Activated CD4-positive, alpha-beta T cell treated with anti-CD3 and anti-CD28 coated beads, Interleukin-2, amount 10 ng/mL, durations not matched to agents 7 days and 5 days (primary cell): ENCODE results near the gene BGN. TPM values are rescaled to one million over a fixed set of nuclear protein-coding genes. Genes with fewer than 3 reads are reported as not detected.

Experiments
- CTCF ChIA-PET: fragments of 350-600 bp; sonication (Branson Sonifier 250); formaldehyde crosslinking; loops from one replicate; lab custom pipeline; 2021; ENCODE audit warnings: antibody characterized with exemption; lab: Charles Lee
- POLR2A ChIA-PET: fragments of 350-600 bp; sonication (Branson Sonifier 250); formaldehyde crosslinking; loops from one replicate; lab custom pipeline; 2021; ENCODE audit warnings: antibody characterized with exemption; lab: Charles Lee
- DNase-seq: peaks from one replicate; pipeline ENCODE4 v3.0.0-alpha.2; 2020
- H3K27ac Mint-ChIP-seq: one replicate; pipeline ENCODE4 v1.8.0; 2021; ENCODE audit warnings: mild to moderate bottlenecking, moderate library complexity, mixed read lengths
- H3K27me3 Mint-ChIP-seq: one replicate; pipeline ENCODE4 v1.8.0; 2021; ENCODE audit warnings: mixed read lengths
- H3K36me3 Mint-ChIP-seq: one replicate; pipeline ENCODE4 v1.8.0; 2021; ENCODE audit warnings: low read depth, mixed read lengths
- H3K4me1 Mint-ChIP-seq: one replicate; pipeline ENCODE4 v1.8.0; 2021; ENCODE audit warnings: mixed read lengths
- H3K4me3 Mint-ChIP-seq: one replicate; pipeline ENCODE4 v1.8.0; 2021; ENCODE audit warnings: mild to moderate bottlenecking, moderate library complexity, mixed read lengths
- H3K9me3 Mint-ChIP-seq: one replicate; pipeline ENCODE4 v1.8.0; 2021; ENCODE audit warnings: mixed read lengths
- total RNA-seq, 2 experiments: library from RNA; stranded (reverse); gene quantifications; one replicate each; pipeline ENCODE4 v1.2.3, GENCODE V29; 2021

BGN gene
- total RNA-seq, 2 experiments from 2014 or later, result not detected

DNA sequence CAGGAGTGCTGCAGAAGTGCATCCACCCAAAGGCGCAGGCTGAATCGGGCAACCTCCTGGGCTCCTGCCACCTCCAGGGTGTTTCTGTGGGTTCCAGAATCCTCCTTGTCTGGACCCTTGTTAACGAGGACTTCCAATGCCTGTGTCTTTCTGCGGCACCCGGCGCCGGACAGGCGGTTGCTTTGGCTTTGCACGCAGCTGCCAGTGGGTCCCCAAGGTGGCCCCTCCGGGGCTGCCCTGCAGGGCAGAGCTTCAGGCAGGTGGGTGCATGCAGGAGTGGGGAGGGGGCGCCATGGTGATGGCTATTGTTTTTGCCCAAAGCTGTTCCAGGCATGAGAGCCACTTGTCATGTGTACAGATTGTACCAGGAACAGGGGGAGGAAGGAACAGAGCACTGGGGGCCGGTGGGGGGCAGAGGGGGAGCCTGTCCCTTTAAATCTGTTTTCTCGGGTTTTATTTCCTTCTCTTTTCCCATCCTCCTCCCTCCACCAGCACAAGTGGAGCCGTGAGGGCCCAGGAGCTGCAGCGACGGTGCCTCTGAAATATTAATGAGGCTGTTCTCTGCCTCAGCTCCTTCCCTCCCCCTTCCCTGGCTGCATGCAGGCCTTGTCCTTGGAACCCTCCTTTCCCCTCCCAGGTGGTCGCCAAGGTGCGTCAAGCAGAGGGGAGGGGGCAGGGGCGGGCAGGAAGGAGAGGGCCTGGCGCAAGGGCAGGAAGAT, 35.8 kb downstream of the BGN start:
- DNase-seq, result no peak
- Mint-ChIP-seq H3K27ac (no peak overlapping the region), H3K36me3 (no peaks in the 10 kb centered on the region), H3K4me1 (no peaks in the 10 kb centered on the region), H3K4me3 (no peak overlapping the region), H3K27me3 (no peaks in the 10 kb centered on the region), H3K9me3 (no peaks in the 10 kb centered on the region)
- ChIA-PET POLR2A (no interaction called here), CTCF (interaction anchor here (1.2 to 1.7 kb wide), 2 partner anchors 9 to 24 kb away, joined by 4 read pairs; no protein-coding TSS in a partner anchor)

DNA sequence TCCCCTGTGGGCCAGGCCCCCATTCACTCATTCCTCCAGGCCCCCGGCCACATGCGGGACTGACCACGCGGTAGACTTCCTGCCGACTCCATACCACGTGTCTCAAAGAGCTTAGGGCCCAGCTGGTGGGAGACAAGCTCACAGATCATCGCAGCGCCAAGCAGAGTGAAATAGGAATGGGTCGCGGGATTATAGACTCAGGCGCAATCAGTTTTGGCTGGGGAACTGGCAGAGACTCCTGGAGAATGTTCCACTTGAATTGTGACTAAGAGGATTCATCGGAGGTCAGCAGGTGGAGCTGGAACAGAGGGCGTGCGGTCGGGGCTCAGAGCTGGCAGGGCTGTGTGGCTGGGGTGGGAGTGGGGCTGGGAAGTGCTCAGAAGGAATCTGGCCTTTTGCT, 38.3 kb downstream of the BGN start:
- Mint-ChIP-seq H3K36me3 (no peaks in the 10 kb centered on the region), H3K27me3 (no peaks in the 10 kb centered on the region), H3K4me1 (no peaks in the 10 kb centered on the region), H3K27ac (no peak overlapping the region), H3K4me3 (no peak overlapping the region), H3K9me3 (no peaks in the 10 kb centered on the region)
- ChIA-PET POLR2A (no interaction called here), CTCF (no interaction called here)
- DNase-seq, result no peak

- Mint-ChIP-seq H3K27ac (no peak overlapping the region), H3K27me3 (no peaks in the 10 kb centered on the region), H3K4me3 (no peak overlapping the region), H3K9me3 (no peaks in the 10 kb centered on the region), H3K4me1 (no peaks in the 10 kb centered on the region), H3K36me3 (no peaks in the 10 kb centered on the region)
- DNase-seq, result no peak
- ChIA-PET CTCF (no interaction called here), POLR2A (no interaction called here)
Measured at GRCh38 chrX:153537080-153537479, 42.3 kb downstream of the BGN start.

GRCh38 chrX:153537526-153538295, 42.9 kb downstream of the BGN start:
- Mint-ChIP-seq H3K9me3 (no peaks in the 10 kb centered on the region), H3K36me3 (no peaks in the 10 kb centered on the region), H3K4me1 (no peaks in the 10 kb centered on the region), H3K4me3 (no peak overlapping the region), H3K27me3 (no peaks in the 10 kb centered on the region), H3K27ac (no peak overlapping the region)
- ChIA-PET POLR2A (no interaction called here), CTCF (interaction anchor here (2.0 kb wide), 1 partner anchor 130 kb away, joined by 13 read pairs; no protein-coding TSS in a partner anchor)
- no peak for DNase-seq

DNA sequence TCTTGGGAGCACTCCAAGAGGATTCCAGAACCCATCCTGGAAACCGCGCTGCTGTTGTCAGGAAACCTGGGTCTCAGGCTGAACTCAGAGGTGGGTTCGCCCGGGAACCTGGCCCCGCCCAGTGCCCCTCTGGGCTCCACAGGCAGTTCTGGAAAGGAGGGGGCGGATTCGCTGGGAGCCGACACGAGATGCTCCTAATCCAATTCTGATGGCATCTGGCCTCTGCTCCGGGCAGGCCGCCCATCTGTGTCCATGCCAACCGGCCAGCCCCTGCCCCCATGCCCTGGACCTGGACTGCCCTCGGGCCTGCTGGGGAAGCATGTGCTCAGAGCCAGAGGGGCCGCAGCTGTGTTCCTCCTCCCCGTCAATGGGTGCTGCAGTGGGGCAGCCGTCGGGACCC, 43.6 kb downstream of the BGN start:
- H3K4me1 Mint-ChIP-seq, result no peaks in the 10 kb centered on the region
- H3K9me3 Mint-ChIP-seq, result no peaks in the 10 kb centered on the region
- CTCF ChIA-PET, result interaction anchor here (1.1 to 2.0 kb wide), 6 partner anchors 13 to 597 kb away, joined by 3 to 13 read pairs (median 6); no protein-coding TSS in a partner anchor
- no peaks in the 10 kb centered on the region for H3K36me3 Mint-ChIP-seq
- H3K27me3 Mint-ChIP-seq, result no peaks in the 10 kb centered on the region
- no peak overlapping the region for H3K4me3 Mint-ChIP-seq
- POLR2A ChIA-PET, result no interaction called here
- no peak for DNase-seq
- no peak overlapping the region for H3K27ac Mint-ChIP-seq

- no peaks in the 10 kb centered on the region for H3K36me3 Mint-ChIP-seq
- ChIA-PET POLR2A (no interaction called here), CTCF (interaction anchor here (0.6 to 2.0 kb wide), 22 partner anchors 9 to 598 kb away, joined by 3 to 13 read pairs (median 4); partner anchors contain the start of gene HAUS7)
- no peaks in the 10 kb centered on the region for H3K27me3 Mint-ChIP-seq
- no peak overlapping the region for H3K4me3 Mint-ChIP-seq
- no peak overlapping the region for H3K27ac Mint-ChIP-seq
- H3K4me1 Mint-ChIP-seq, result no peaks in the 10 kb centered on the region
- no peaks in the 10 kb centered on the region for H3K9me3 Mint-ChIP-seq
- DNase-seq, result peak; percentile 54
Measured at GRCh38 chrX:153539171-153539978, 44.6 kb downstream of the BGN start.

DNA sequence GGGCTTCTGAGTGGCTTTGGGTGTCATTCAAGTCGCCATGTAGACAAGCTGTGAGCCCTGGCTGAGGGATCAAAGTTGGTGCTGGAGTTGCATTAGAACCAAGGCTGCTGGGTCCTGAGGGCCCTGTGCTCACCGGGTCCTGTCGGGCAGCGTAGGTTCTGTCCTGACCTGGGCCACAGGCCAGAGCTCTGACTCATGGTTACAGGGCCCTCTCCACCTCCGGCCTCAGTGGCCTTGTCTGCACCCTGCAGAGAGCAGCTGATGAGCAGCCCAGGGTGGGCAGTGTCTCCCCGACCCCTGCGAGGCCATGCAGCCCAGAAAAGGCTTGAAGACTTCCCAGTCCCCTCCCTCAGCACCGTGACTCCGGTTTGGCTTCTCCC, 45.2 kb downstream of the BGN start:
- no peak overlapping the region for H3K4me3 Mint-ChIP-seq
- ChIA-PET POLR2A (no interaction called here), CTCF (interaction anchor here (0.6 to 2.0 kb wide), 17 partner anchors 9 to 581 kb away, joined by 3 to 13 read pairs (median 4); partner anchors contain the start of gene HAUS7)
- no peak overlapping the region for H3K27ac Mint-ChIP-seq
- H3K36me3 Mint-ChIP-seq, result no peaks in the 10 kb centered on the region
- H3K9me3 Mint-ChIP-seq, result no peaks in the 10 kb centered on the region
- no peaks in the 10 kb centered on the region for H3K27me3 Mint-ChIP-seq
- H3K4me1 Mint-ChIP-seq, result no peaks in the 10 kb centered on the region
- DNase-seq, result no peak

DNA sequence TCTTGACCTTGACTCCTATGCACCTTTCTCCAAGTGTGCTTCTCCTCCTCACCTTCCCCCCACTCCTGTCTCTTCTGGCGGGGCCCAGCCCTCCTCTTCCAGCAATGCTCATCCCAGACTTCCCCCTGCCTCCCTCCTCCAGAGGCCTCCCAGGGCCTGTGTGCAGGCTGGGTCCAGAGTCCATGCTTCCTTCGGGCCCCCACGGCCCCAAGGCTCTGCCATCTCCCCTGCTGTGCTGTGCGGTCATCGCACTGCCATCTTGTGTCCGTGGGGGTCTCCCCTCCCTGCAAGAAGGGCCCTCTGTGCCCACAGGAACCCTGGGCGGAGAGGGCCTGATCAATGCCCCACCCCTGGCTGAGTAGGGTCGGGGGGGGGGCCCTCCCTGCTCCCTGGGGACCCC, 49.9 kb downstream of the BGN start:
- Mint-ChIP-seq H3K4me1 (no peaks in the 10 kb centered on the region), H3K27ac (no peak overlapping the region), H3K27me3 (no peaks in the 10 kb centered on the region), H3K36me3 (no peaks in the 10 kb centered on the region), H3K9me3 (no peaks in the 10 kb centered on the region), H3K4me3 (no peak overlapping the region)
- POLR2A ChIA-PET, result no interaction called here
- CTCF ChIA-PET, result no interaction called here
- no peak for DNase-seq

GRCh38 chrX:153546386-153546785, 51.6 kb downstream of the BGN start:
- ChIA-PET CTCF (interaction anchor here (0.6 to 1.3 kb wide), 3 partner anchors 31 to 127 kb away, joined by 3 read pairs; no protein-coding TSS in a partner anchor), POLR2A (no interaction called here)
- H3K9me3 Mint-ChIP-seq, result no peaks in the 10 kb centered on the region
- H3K27me3 Mint-ChIP-seq, result no peaks in the 10 kb centered on the region
- no peak for DNase-seq
- no peak overlapping the region for H3K4me3 Mint-ChIP-seq
- H3K4me1 Mint-ChIP-seq, result no peaks in the 10 kb centered on the region
- no peaks in the 10 kb centered on the region for H3K36me3 Mint-ChIP-seq
- H3K27ac Mint-ChIP-seq, result no peak overlapping the region

- DNase-seq, result no peak
- POLR2A ChIA-PET, result no interaction called here
Measured at GRCh38 chrX:153547195-153547594, 52.4 kb downstream of the BGN start.

DNA sequence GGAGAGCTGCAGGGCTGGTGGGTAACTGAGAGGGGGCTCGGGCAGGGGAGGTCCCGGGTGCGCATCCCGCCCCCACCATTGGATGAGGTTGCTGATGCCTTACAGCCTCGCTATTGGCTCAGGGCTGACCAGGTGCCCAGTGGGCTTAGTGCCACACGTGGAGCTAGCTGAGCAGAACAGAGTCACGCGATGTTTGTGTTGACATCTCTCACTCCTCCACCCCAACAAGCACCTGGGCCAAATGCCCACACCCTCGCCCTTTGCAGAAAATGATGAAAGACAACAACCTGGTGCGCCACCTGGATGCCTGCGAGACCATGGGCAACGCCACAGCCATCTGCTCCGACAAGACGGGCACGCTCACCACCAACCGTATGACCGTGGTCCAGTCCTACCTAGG, 54.5 kb downstream of the BGN start:
- ChIA-PET CTCF (interaction anchor here (1.2 kb wide), 1 partner anchor 10 kb away, joined by 5 read pairs; no protein-coding TSS in a partner anchor), POLR2A (no interaction called here)
- Mint-ChIP-seq H3K4me1 (no peaks in the 10 kb centered on the region), H3K36me3 (no peaks in the 10 kb centered on the region), H3K4me3 (no peak overlapping the region), H3K9me3 (no peaks in the 10 kb centered on the region), H3K27ac (no peak overlapping the region), H3K27me3 (no peaks in the 10 kb centered on the region)
- DNase-seq, result no peak

More at GRCh38 chrX:153547195-153547594, 52.4 kb downstream of the BGN start:
- Mint-ChIP-seq H3K36me3 (no peaks in the 10 kb centered on the region), H3K9me3 (no peaks in the 10 kb centered on the region), H3K4me1 (no peaks in the 10 kb centered on the region), H3K4me3 (no peak overlapping the region), H3K27ac (no peak overlapping the region), H3K27me3 (no peaks in the 10 kb centered on the region)
- CTCF ChIA-PET, result interaction anchor here (0.9 kb wide), 1 partner anchor 9 kb away, joined by 3 read pairs; no protein-coding TSS in a partner anchor

GRCh38 chrX:153549807-153550206, 55.0 kb downstream of the BGN start:
- CTCF ChIA-PET, result interaction anchor here (1.2 kb wide), 1 partner anchor 10 kb away, joined by 5 read pairs; no protein-coding TSS in a partner anchor
- no peak for DNase-seq

More at GRCh38 chrX:153549807-153550206, 55.0 kb downstream of the BGN start:
- H3K27me3 Mint-ChIP-seq, result no peaks in the 10 kb centered on the region
- H3K4me3 Mint-ChIP-seq, result no peak overlapping the region
- no peaks in the 10 kb centered on the region for H3K4me1 Mint-ChIP-seq
- no peak overlapping the region for H3K27ac Mint-ChIP-seq
- POLR2A ChIA-PET, result no interaction called here
- H3K9me3 Mint-ChIP-seq, result no peaks in the 10 kb centered on the region
- no peaks in the 10 kb centered on the region for H3K36me3 Mint-ChIP-seq
